Measurements from ENCODE around the gene GNB1L. TPM values are rescaled to one million over a fixed set of nuclear protein-coding genes. Genes with fewer than 3 reads are reported as not detected.
A peak's percentile ranks its signal among the peaks of the same experiment; 100 is the strongest.

GNB1L gene
- total and polyA plus RNA-seq, 9 of the 15 experiments (the other 6 are each of a cell fraction or from before 2014, with no cell fraction given) = 0.56 to 50.5 (median 10.2) TPM

DNA sequence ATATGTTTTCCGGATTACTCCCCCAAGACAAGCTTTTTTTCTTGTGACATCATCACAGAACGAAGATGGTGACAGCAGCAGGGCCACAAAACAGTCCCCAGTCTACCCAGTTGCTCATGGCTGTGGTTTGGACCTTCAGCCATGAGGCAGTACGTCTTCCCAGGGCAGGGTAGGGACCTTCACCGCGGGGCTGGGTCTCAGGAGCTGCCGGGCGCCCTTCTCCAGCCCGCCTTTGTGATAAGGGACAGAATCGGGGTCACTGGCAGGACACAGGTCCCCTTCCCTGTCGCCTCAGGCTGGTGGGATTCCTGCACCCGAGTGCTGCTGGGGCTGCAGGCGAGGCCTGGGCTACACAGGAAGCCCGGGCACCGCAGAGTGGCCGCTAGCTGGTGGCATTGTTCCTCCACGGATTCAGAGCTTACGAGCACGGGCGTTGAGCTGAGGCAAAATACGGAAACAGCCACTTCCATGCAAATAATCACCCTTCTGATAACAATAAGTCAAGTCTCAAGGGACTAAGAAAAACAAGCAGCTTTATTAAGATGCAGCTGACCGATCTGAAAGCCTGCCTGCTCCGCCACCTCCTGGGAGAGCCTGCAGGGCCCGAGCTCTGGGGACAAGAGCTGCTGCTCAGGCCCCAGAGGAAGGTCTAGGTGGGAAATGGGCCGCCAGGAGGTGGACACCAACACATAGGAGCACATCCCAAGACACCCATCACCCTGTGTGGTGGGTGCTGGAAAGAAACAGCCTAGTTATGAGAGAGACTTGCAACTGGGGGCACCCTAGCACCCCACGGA is 81.8 kb downstream of the GNB1L start (continued):
- TF ChIP-seq, protein P1, sequence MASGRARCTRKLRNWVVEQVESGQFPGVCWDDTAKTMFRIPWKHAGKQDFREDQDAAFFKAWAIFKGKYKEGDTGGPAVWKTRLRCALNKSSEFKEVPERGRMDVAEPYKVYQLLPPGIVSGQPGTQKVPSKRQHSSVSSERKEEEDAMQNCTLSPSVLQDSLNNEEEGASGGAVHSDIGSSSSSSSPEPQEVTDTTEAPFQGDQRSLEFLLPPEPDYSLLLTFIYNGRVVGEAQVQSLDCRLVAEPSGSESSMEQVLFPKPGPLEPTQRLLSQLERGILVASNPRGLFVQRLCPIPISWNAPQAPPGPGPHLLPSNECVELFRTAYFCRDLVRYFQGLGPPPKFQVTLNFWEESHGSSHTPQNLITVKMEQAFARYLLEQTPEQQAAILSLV (tag; IDR thresholded peaks at IDR 0.05) = 0 out of 2 replicates have a peak, but pooled peaks have one; percentile 8
- TF ChIP-seq, protein P2, sequence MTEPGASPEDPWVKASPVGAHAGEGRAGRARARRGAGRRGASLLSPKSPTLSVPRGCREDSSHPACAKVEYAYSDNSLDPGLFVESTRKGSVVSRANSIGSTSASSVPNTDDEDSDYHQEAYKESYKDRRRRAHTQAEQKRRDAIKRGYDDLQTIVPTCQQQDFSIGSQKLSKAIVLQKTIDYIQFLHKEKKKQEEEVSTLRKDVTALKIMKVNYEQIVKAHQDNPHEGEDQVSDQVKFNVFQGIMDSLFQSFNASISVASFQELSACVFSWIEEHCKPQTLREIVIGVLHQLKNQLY (CRISPR knock-in tag; conservative IDR thresholded peaks at IDR 0.05) = peak in 1 of 2 experiments; percentile 91; a peak in 1 of 4 replicates
- TF ChIP-seq, protein P3, sequence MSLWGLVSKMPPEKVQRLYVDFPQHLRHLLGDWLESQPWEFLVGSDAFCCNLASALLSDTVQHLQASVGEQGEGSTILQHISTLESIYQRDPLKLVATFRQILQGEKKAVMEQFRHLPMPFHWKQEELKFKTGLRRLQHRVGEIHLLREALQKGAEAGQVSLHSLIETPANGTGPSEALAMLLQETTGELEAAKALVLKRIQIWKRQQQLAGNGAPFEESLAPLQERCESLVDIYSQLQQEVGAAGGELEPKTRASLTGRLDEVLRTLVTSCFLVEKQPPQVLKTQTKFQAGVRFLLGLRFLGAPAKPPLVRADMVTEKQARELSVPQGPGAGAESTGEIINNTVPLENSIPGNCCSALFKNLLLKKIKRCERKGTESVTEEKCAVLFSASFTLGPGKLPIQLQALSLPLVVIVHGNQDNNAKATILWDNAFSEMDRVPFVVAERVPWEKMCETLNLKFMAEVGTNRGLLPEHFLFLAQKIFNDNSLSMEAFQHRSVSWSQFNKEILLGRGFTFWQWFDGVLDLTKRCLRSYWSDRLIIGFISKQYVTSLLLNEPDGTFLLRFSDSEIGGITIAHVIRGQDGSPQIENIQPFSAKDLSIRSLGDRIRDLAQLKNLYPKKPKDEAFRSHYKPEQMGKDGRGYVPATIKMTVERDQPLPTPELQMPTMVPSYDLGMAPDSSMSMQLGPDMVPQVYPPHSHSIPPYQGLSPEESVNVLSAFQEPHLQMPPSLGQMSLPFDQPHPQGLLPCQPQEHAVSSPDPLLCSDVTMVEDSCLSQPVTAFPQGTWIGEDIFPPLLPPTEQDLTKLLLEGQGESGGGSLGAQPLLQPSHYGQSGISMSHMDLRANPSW (CRISPR knock-in tag; IDR thresholded peaks at IDR 0.05) = peak; percentile 30; the same call in 1 of the 2 replicates
- TF ChIP-seq SMAD3 (CRISPR knock-in tag; conservative IDR thresholded peaks at IDR 0.05) = peak; percentile 52; the same call in 1 of the 2 replicates
- TF ChIP-seq WHSC1 (IDR thresholded peaks at IDR 0.05; ENCODE audit: low read length) = peak; percentile 82
- peak; percentile 13 for TF ChIP-seq NEUROD1 (IDR thresholded peaks at IDR 0.05; ENCODE audit: borderline replicate concordance, low read depth, low read length, partially characterized antibody)
- no peak for TF ChIP-seq ZNF436 (CRISPR knock-in tag; IDR thresholded peaks at IDR 0.05)
- TF ChIP-seq, protein P4, sequence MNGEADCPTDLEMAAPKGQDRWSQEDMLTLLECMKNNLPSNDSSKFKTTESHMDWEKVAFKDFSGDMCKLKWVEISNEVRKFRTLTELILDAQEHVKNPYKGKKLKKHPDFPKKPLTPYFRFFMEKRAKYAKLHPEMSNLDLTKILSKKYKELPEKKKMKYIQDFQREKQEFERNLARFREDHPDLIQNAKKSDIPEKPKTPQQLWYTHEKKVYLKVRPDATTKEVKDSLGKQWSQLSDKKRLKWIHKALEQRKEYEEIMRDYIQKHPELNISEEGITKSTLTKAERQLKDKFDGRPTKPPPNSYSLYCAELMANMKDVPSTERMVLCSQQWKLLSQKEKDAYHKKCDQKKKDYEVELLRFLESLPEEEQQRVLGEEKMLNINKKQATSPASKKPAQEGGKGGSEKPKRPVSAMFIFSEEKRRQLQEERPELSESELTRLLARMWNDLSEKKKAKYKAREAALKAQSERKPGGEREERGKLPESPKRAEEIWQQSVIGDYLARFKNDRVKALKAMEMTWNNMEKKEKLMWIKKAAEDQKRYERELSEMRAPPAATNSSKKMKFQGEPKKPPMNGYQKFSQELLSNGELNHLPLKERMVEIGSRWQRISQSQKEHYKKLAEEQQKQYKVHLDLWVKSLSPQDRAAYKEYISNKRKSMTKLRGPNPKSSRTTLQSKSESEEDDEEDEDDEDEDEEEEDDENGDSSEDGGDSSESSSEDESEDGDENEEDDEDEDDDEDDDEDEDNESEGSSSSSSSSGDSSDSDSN (IDR thresholded peaks at IDR 0.05; ENCODE audit: borderline replicate concordance in 1 of 2, low read depth in 2 of 2, low read length in 2 of 2) = peak in 1 of 2 experiments; percentile 64; a peak in 2 of 4 replicates
- peak in 1 of 2 experiments; percentile 33; a peak in 1 of 3 replicates for TF ChIP-seq CBX3 (IDR thresholded peaks at IDR 0.05; ENCODE audit: borderline replicate concordance in 1 of 2, low read length in 2 of 2)
- TF ChIP-seq ELF2 (CRISPR knock-in tag; IDR thresholded peaks at IDR 0.05) = 0 out of 2 replicates have a peak, but pooled peaks have one; percentile 45
- TF ChIP-seq, protein P5, sequence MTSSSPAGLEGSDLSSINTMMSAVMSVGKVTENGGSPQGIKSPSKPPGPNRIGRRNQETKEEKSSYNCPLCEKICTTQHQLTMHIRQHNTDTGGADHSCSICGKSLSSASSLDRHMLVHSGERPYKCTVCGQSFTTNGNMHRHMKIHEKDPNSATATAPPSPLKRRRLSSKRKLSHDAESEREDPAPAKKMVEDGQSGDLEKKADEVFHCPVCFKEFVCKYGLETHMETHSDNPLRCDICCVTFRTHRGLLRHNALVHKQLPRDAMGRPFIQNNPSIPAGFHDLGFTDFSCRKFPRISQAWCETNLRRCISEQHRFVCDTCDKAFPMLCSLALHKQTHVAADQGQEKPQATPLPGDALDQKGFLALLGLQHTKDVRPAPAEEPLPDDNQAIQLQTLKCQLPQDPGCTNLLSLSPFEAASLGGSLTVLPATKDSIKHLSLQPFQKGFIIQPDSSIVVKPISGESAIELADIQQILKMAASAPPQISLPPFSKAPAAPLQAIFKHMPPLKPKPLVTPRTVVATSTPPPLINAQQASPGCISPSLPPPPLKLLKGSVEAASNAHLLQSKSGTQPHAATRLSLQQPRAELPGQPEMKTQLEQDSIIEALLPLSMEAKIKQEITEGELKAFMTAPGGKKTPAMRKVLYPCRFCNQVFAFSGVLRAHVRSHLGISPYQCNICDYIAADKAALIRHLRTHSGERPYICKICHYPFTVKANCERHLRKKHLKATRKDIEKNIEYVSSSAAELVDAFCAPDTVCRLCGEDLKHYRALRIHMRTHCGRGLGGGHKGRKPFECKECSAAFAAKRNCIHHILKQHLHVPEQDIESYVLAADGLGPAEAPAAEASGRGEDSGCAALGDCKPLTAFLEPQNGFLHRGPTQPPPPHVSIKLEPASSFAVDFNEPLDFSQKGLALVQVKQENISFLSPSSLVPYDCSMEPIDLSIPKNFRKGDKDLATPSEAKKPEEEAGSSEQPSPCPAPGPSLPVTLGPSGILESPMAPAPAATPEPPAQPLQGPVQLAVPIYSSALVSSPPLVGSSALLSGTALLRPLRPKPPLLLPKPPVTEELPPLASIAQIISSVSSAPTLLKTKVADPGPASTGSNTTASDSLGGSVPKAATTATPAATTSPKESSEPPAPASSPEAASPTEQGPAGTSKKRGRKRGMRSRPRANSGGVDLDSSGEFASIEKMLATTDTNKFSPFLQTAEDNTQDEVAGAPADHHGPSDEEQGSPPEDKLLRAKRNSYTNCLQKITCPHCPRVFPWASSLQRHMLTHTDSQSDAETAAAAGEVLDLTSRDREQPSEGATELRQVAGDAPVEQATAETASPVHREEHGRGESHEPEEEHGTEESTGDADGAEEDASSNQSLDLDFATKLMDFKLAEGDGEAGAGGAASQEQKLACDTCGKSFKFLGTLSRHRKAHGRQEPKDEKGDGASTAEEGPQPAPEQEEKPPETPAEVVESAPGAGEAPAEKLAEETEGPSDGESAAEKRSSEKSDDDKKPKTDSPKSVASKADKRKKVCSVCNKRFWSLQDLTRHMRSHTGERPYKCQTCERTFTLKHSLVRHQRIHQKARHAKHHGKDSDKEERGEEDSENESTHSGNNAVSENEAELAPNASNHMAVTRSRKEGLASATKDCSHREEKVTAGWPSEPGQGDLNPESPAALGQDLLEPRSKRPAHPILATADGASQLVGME (CRISPR knock-in tag; IDR thresholded peaks at IDR 0.05) = peak; percentile 55; the same call in 1 of the 2 replicates
